ENCODE measurements around the gene TDRD10.

DNA sequence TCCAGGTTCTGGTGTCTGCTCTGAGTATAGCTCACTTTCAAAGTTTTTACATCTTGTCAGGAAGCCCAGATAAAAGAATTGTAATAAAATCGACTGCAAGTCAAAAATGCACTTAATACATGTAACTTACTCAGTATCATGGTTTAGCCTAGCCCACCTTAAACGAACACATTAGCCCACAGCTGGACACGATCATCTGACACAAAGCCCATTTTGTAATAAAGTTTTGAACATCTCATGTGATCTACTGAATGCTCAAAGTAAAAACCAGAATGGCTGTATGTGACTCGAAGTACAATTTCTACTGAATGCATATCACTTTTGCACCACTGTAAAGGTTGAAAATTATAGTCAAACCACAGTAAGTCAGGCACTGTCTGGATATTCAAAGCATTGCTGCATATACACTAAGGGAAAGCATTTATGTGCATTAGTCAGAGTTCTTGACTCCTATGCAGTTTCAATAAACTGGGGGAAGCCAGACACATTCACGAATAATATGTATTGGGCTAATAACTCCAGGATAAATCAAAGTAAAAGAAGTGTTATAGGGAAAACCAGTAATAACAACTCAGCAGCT lies 12.2 kb upstream of the TDRD10 start:
- TF ChIP-seq, protein P1, sequence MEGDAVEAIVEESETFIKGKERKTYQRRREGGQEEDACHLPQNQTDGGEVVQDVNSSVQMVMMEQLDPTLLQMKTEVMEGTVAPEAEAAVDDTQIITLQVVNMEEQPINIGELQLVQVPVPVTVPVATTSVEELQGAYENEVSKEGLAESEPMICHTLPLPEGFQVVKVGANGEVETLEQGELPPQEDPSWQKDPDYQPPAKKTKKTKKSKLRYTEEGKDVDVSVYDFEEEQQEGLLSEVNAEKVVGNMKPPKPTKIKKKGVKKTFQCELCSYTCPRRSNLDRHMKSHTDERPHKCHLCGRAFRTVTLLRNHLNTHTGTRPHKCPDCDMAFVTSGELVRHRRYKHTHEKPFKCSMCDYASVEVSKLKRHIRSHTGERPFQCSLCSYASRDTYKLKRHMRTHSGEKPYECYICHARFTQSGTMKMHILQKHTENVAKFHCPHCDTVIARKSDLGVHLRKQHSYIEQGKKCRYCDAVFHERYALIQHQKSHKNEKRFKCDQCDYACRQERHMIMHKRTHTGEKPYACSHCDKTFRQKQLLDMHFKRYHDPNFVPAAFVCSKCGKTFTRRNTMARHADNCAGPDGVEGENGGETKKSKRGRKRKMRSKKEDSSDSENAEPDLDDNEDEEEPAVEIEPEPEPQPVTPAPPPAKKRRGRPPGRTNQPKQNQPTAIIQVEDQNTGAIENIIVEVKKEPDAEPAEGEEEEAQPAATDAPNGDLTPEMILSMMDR (IDR thresholded peaks at IDR 0.05) = no peak
- no peak for TF ChIP-seq POLR2A (IDR thresholded peaks at IDR 0.05)

All from lower leg skin (tissue), 3 donors.